ENCODE data around the gene ASIC2.

DNA sequence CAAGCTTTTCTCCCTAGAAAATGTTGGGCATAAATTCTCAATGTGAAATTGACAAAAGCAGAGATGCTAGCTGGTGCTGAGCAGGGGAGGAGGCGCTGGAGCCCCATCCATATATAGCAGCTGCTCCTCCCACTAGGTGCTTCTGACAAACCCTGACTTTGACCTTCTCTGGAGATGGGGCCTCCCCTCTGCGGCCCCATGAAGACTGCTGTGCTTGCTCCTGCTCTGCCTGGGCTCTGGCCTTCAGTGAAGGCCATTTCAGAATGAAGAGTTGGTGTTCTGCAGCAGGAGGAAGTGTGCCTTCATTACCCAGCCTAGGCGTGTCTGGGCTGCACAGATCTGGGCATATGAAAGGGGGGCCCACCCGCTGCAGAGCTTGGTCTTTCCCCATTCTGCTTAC lies 29.7 kb downstream of the ASIC2 start:
- no peak for TF ChIP-seq POLR2AphosphoS5 (IDR thresholded peaks at IDR 0.05; ENCODE audit: low read depth, low read length)
- TF ChIP-seq, protein P1, sequence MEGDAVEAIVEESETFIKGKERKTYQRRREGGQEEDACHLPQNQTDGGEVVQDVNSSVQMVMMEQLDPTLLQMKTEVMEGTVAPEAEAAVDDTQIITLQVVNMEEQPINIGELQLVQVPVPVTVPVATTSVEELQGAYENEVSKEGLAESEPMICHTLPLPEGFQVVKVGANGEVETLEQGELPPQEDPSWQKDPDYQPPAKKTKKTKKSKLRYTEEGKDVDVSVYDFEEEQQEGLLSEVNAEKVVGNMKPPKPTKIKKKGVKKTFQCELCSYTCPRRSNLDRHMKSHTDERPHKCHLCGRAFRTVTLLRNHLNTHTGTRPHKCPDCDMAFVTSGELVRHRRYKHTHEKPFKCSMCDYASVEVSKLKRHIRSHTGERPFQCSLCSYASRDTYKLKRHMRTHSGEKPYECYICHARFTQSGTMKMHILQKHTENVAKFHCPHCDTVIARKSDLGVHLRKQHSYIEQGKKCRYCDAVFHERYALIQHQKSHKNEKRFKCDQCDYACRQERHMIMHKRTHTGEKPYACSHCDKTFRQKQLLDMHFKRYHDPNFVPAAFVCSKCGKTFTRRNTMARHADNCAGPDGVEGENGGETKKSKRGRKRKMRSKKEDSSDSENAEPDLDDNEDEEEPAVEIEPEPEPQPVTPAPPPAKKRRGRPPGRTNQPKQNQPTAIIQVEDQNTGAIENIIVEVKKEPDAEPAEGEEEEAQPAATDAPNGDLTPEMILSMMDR (IDR thresholded peaks at IDR 0.05) = no peak

All from Panc1 (cell line).